Measurements from ENCODE around the gene ADRA2C. TPM values are rescaled to one million over a fixed set of nuclear protein-coding genes. Genes with fewer than 3 reads are reported as not detected.

Gene ADRA2C
- total and polyA plus RNA-seq, 7 donors = 0.33 to 5.2 (median 1.2) TPM; not detected in 2

DNA sequence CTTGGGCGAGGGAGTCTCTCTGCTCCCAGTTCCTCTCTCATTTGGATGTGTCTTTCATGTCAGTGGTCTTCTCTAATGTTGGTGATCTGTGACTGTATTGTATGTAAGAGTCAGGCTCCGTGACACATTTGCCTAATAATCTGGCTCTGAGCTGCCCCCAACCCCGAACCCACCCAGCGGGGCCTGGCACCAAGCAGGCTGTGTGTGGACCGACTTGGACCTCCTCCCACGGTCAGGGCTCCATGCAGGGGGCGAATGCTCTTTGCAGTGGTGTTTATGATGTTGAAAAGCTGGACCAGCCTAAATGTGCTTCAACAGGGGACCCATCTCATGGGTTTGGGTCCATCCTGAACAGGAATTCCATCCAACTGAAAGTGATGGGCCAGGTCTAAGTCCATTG is 47.0 kb upstream of the ADRA2C start:
- no peaks in the 10 kb centered on the region for H3K4me1 ChIP-seq
- no peaks in the 10 kb centered on the region for H3K36me3 ChIP-seq
- 84 to 90% methylated on average over 7 of the region's 7 CpGs for WGBS, 2 donors
- intact Hi-C loops (cut with DNase I) = no loop called here
- H3K27me3 ChIP-seq = peaks cover 1 to 53% (median 27%) of the 10 kb centered on the region in 3 donors
- TF ChIP-seq EP300 (IDR thresholded peaks at IDR 0.05) (no peak), POLR2AphosphoS5 (IDR thresholded peaks at IDR 0.05) (no peak), POLR2A (IDR thresholded peaks at IDR 0.05) (no peak)
- TF ChIP-seq, protein P1, sequence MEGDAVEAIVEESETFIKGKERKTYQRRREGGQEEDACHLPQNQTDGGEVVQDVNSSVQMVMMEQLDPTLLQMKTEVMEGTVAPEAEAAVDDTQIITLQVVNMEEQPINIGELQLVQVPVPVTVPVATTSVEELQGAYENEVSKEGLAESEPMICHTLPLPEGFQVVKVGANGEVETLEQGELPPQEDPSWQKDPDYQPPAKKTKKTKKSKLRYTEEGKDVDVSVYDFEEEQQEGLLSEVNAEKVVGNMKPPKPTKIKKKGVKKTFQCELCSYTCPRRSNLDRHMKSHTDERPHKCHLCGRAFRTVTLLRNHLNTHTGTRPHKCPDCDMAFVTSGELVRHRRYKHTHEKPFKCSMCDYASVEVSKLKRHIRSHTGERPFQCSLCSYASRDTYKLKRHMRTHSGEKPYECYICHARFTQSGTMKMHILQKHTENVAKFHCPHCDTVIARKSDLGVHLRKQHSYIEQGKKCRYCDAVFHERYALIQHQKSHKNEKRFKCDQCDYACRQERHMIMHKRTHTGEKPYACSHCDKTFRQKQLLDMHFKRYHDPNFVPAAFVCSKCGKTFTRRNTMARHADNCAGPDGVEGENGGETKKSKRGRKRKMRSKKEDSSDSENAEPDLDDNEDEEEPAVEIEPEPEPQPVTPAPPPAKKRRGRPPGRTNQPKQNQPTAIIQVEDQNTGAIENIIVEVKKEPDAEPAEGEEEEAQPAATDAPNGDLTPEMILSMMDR (IDR thresholded peaks at IDR 0.05) = no peak
- no peak overlapping the region for H3K27ac ChIP-seq
- no peak overlapping the region for H3K4me3 ChIP-seq
- no peak for DNase-seq
- H3K9me3 ChIP-seq = peaks cover 0 to 8% (median 0%) of the 10 kb centered on the region in 4 donors

DNA sequence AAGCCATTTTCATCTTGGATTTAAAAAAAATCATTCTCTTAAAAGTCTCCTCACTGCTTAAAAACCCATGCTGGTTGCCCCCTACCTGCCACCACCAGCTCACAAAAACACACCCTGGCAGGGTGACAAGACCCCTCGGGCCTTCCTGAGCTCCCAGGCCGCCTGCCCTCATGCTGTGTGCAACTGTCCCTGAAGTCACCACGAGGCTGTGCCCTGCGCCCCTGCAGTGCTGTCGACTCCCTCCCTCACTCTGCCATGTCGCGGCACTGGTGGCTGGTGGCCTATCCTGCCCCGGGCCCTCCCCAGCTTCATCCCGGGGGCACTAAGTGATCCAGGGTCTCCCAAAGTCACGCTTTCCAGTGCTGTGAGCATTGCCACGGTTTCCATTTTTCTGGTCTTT is 46.3 kb upstream of the ADRA2C start:
- intact Hi-C loops (cut with DNase I) = no loop called here
- peaks cover 8 to 59% (median 27%) of the 10 kb centered on the region in 3 donors for H3K27me3 ChIP-seq
- no peak for DNase-seq
- TF ChIP-seq, protein P1 (IDR thresholded peaks at IDR 0.05) = no peak
- TF ChIP-seq POLR2A (IDR thresholded peaks at IDR 0.05) (no peak), POLR2AphosphoS5 (IDR thresholded peaks at IDR 0.05) (no peak)
- H3K4me3 ChIP-seq = no peak overlapping the region
- no peaks in the 10 kb centered on the region for H3K36me3 ChIP-seq
- H3K9me3 ChIP-seq = peaks cover 0 to 8% (median 0%) of the 10 kb centered on the region in 4 donors
- WGBS, 2 donors = 75 to 81% methylated on average over 11 of the region's 11 CpGs
- no peaks in the 10 kb centered on the region for H3K4me1 ChIP-seq
- H3K27ac ChIP-seq = no peak overlapping the region

DNA sequence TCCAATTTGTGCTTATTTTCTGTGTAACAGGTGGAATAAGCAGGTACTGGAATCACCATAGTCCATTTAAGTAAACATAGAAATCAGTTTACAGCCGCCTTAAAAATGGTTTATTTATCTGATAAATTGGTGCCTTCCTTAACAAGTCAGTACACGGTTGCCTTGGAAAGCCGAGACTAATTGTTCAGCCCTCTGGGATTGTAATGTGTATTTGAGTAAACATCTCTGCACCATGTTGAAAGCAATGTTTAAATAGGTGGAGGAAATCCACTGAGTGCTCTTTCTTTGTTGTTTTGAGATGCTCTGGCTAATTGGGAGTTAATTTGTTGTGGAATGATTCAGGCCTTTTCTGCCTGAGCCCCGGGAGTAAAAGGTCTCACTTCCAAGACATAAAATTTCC is 45.7 kb upstream of the ADRA2C start:
- Histone ChIP-seq H3K4me3 (no peak overlapping the region), H3K27me3 (peaks cover 13 to 65% (median 31%) of the 10 kb centered on the region in 3 donors), H3K4me1 (no peaks in the 10 kb centered on the region), H3K36me3 (no peaks in the 10 kb centered on the region), H3K27ac (no peak overlapping the region), H3K9me3 (peaks cover 0 to 8% (median 0%) of the 10 kb centered on the region in 4 donors)
- TF ChIP-seq POLR2A (IDR thresholded peaks at IDR 0.05) (no peak), POLR2AphosphoS5 (IDR thresholded peaks at IDR 0.05) (no peak), EP300 (IDR thresholded peaks at IDR 0.05) (no peak)
- TF ChIP-seq, protein P1 (IDR thresholded peaks at IDR 0.05) = no peak
- DNase-seq = no peak
- WGBS, 2 donors = 15 to 41% methylated on average over 4 of the region's 4 CpGs
- intact Hi-C loops (cut with DNase I) = no loop called here

DNA sequence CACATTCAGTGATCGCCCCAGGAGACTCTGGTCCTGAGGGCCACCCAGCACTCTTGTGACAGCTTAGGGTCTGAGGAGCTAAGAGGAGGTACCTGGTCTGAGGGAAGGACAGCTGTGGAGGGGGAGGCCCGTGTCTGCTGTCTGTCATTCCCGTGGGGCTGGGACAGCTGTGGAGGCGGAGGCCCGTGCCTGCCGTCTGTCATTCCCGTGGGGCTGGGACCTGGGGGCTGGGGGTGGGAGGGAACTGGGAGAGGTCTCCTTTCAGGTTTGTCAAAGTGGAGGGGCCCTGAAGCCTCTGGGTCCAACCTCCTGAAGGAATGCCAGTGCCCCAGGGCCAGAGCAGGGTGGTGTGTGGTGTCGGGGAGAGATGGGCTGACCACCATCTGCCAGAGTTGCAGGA is 45.0 kb upstream of the ADRA2C start:
- H3K9me3 ChIP-seq = peaks cover 0 to 8% (median 0%) of the 10 kb centered on the region in 4 donors
- TF ChIP-seq POLR2A (IDR thresholded peaks at IDR 0.05) = no peak
- TF ChIP-seq EP300 (IDR thresholded peaks at IDR 0.05) = no peak
- TF ChIP-seq, protein P1 (IDR thresholded peaks at IDR 0.05) = no peak
- TF ChIP-seq POLR2AphosphoS5 (IDR thresholded peaks at IDR 0.05) = no peak
- no peak for DNase-seq
- H3K4me1 ChIP-seq = no peaks in the 10 kb centered on the region
- H3K27ac ChIP-seq = no peak overlapping the region
- H3K27me3 ChIP-seq = peaks cover 16 to 68% (median 32%) of the 10 kb centered on the region in 3 donors
- 61 to 66% methylated on average over 8 of the region's 8 CpGs for WGBS, 2 donors
- no peaks in the 10 kb centered on the region for H3K36me3 ChIP-seq
- intact Hi-C loops (cut with DNase I) = no loop called here
- H3K4me3 ChIP-seq = no peak overlapping the region

DNA sequence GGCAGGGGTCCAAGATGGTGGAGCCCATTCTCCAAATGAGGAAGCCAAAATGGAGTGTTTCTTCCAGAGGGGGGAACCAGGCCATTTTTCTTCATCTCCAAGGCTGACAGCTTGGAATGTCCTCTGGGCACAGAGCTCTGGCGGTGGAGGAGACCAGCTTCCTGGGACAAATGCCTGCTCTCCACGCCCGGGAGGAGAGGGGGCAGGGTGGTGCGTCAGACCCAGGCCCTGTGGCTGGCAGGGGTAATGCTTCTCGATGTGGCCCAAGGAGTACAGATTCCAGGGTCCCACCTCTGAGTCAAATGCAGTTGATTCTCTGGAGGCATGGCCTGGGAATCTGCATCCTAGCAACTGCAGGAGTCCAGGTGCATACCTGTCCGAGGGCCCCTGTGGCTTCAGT is 44.6 kb upstream of the ADRA2C start:
- no peaks in the 10 kb centered on the region for H3K4me1 ChIP-seq
- TF ChIP-seq, protein P1 (IDR thresholded peaks at IDR 0.05) = no peak
- TF ChIP-seq EP300 (IDR thresholded peaks at IDR 0.05) (no peak), POLR2A (IDR thresholded peaks at IDR 0.05) (no peak), POLR2AphosphoS5 (IDR thresholded peaks at IDR 0.05) (no peak)
- H3K36me3 ChIP-seq = no peaks in the 10 kb centered on the region
- DNase-seq = no peak
- H3K27me3 ChIP-seq = peaks cover 16 to 66% (median 34%) of the 10 kb centered on the region in 3 donors
- H3K4me3 ChIP-seq = no peak overlapping the region
- no peak overlapping the region for H3K27ac ChIP-seq
- peaks cover 0 to 8% (median 0%) of the 10 kb centered on the region in 4 donors for H3K9me3 ChIP-seq
- WGBS, 2 donors = 69 to 75% methylated on average over 6 of the region's 6 CpGs
- intact Hi-C loops (cut with DNase I) = no loop called here

Data from sigmoid colon (tissue), 7 donors.